Measurements from ENCODE around the gene INMT. TPM values are rescaled to one million over a fixed set of nuclear protein-coding genes. Genes with fewer than 3 reads are reported as not detected.

The INMT gene
- polyA plus RNA-seq, 1 donor (not counting 4 experiments of a cell fraction or from before 2014, with no cell fraction given), result not detected

GRCh38 chr7:30760514-30761213, 8.7 kb downstream of the INMT start:
- dilution Hi-C loops (cut with MboI; ENCODE audit: extremely low pct_ligation_motif_present, low sequenced_read_pairs), result no loop called here
- Histone ChIP-seq H2AFZ (ENCODE audit: control insufficient read depth, low read length) (no peak overlapping the region), H3K36me3 (ENCODE audit: control insufficient read depth in 2 of 2, extremely low read depth in 1 of 2, insufficient read depth in 2 of 2, low read length in 2 of 2) (no peaks in the 10 kb centered on the region), H3K4me2 (ENCODE audit: control insufficient read depth, extremely low read depth, insufficient read depth, low read depth, low read length) (no peak overlapping the region), H3K9me3 (ENCODE audit: control insufficient read depth, low read depth, low read length) (no peaks in the 10 kb centered on the region), H3K27ac (ENCODE audit: control insufficient read depth, insufficient read depth, low read length) (no peak overlapping the region), H3K9ac (ENCODE audit: control insufficient read depth, extremely low read depth, insufficient read depth, low read length) (no peak overlapping the region), H3K4me3 (ENCODE audit: control insufficient read depth in 2 of 3, extremely low read depth in 1 of 3, insufficient read depth in 2 of 3, low read depth in 1 of 3, low read length in 3 of 3) (no peak overlapping the region), H3K27me3 (ENCODE audit: control insufficient read depth, extremely low read depth, insufficient read depth, low read length) (no peaks in the 10 kb centered on the region), H3K79me2 (ENCODE audit: control insufficient read depth, insufficient read depth, low read length) (no peaks in the 10 kb centered on the region), H3K4me1 (ENCODE audit: control insufficient read depth, extremely low read depth, insufficient read depth, low read length) (no peaks in the 10 kb centered on the region), H4K20me1 (ENCODE audit: control insufficient read depth, extremely low read depth, insufficient read depth, low read length) (no peaks in the 10 kb centered on the region), H3K9me1 (ENCODE audit: control insufficient read depth, extremely low read depth, insufficient read depth, low read length) (no peaks in the 10 kb centered on the region)
- no peak for DNase-seq (ENCODE audit: low read depth, low spot score)
- FAIRE-seq, result no peak
- TF ChIP-seq EZH2 (IDR thresholded peaks at IDR 0.05; ENCODE audit: low read length) (no peak), CTCF (optimal IDR thresholded peaks at IDR 0.05 in 1 of 3, IDR thresholded peaks at IDR 0.05 in 1 of 3, conservative IDR thresholded peaks at IDR 0.05 in 1 of 3; ENCODE audit: extremely low read depth in 1 of 3, insufficient read depth in 2 of 3, low read length in 3 of 3) (no peak)

GRCh38 chr7:30761214-30762156, 9.6 kb downstream of the INMT start:
- no peak overlapping the region for H3K4me2 ChIP-seq (ENCODE audit: control insufficient read depth, extremely low read depth, insufficient read depth, low read depth, low read length)

More at GRCh38 chr7:30761214-30762156, 9.6 kb downstream of the INMT start:
- Histone ChIP-seq H2AFZ (ENCODE audit: control insufficient read depth, low read length) (no peak overlapping the region), H3K79me2 (ENCODE audit: control insufficient read depth, insufficient read depth, low read length) (no peaks in the 10 kb centered on the region), H3K9me3 (ENCODE audit: control insufficient read depth, low read depth, low read length) (no peaks in the 10 kb centered on the region), H3K9me1 (ENCODE audit: control insufficient read depth, extremely low read depth, insufficient read depth, low read length) (no peaks in the 10 kb centered on the region), H3K36me3 (ENCODE audit: control insufficient read depth in 2 of 2, extremely low read depth in 1 of 2, insufficient read depth in 2 of 2, low read length in 2 of 2) (no peaks in the 10 kb centered on the region), H3K27ac (ENCODE audit: control insufficient read depth, insufficient read depth, low read length) (no peak overlapping the region), H4K20me1 (ENCODE audit: control insufficient read depth, extremely low read depth, insufficient read depth, low read length) (no peaks in the 10 kb centered on the region), H3K4me1 (ENCODE audit: control insufficient read depth, extremely low read depth, insufficient read depth, low read length) (no peaks in the 10 kb centered on the region), H3K4me3 (ENCODE audit: control insufficient read depth in 2 of 3, extremely low read depth in 1 of 3, insufficient read depth in 2 of 3, low read depth in 1 of 3, low read length in 3 of 3) (no peak overlapping the region), H3K9ac (ENCODE audit: control insufficient read depth, extremely low read depth, insufficient read depth, low read length) (no peak overlapping the region), H3K27me3 (ENCODE audit: control insufficient read depth, extremely low read depth, insufficient read depth, low read length) (no peaks in the 10 kb centered on the region)
- FAIRE-seq (no peak), DNase-seq (ENCODE audit: low read depth, low spot score) (no peak)
- TF ChIP-seq EZH2 (IDR thresholded peaks at IDR 0.05; ENCODE audit: low read length), result no peak
- no peak for TF ChIP-seq CTCF (optimal IDR thresholded peaks at IDR 0.05 in 1 of 3, IDR thresholded peaks at IDR 0.05 in 1 of 3, conservative IDR thresholded peaks at IDR 0.05 in 1 of 3; ENCODE audit: extremely low read depth in 1 of 3, insufficient read depth in 2 of 3, low read length in 3 of 3)
- dilution Hi-C loops (cut with MboI; ENCODE audit: extremely low pct_ligation_motif_present, low sequenced_read_pairs), result no loop called here

Measured in keratinocyte (primary cell).